ENCODE results near the gene RCOR1.

GRCh38 chr14:102556098-102556677 lies 36.3 kb upstream of the RCOR1 start:
- TF ChIP-seq CTCF (conservative IDR thresholded peaks at IDR 0.05; ENCODE audit: low read depth, low read length) (no peak), SMC3 (IDR thresholded peaks at IDR 0.05; ENCODE audit: low read depth, low read length) (no peak), ELK1 (IDR thresholded peaks at IDR 0.05; ENCODE audit: borderline replicate concordance, low read depth, low read length) (no peak), CEBPB (IDR thresholded peaks at IDR 0.05; ENCODE audit: low read depth, low read length) (no peak), MAFK (IDR thresholded peaks at IDR 0.05; ENCODE audit: low read depth, low read length) (no peak)
